Uterus (tissue), 4 donors: ENCODE measurements around the gene CSF3R. TPM values are rescaled to one million over a fixed set of nuclear protein-coding genes. Genes with fewer than 3 reads are reported as not detected.

Experiments used
- DNase-seq, 2 donors: peaks; one replicate each; pipeline ENCODE4 v3.0.0-alpha.2; 2019 to 2020
- H3K27ac ChIP-seq, 2 donors: fragments of 200-600 bp; sonication (generic); 1 replicate in 1 of 2; 2 replicates in 1 of 2; pipeline ENCODE4 v1.5.1; 2016 to 2018
- H3K27me3 ChIP-seq, 2 donors: fragments of 200-600 bp; sonication (generic); one replicate each; pipeline ENCODE4 v1.5.1; 2018 to 2019; ENCODE audit warnings: control low read depth in 1 of 2
- H3K36me3 ChIP-seq, 2 donors: fragments of 200-600 bp; sonication (generic); one replicate each; pipeline ENCODE4 v1.5.1; 2019; ENCODE audit warnings: control low read depth in 1 of 2
- H3K4me1 ChIP-seq, 2 donors: fragments of 200-600 bp; sonication (generic); one replicate each; pipeline ENCODE4 v1.5.1; 2018 to 2019; ENCODE audit warnings: control low read depth in 1 of 2
- H3K4me3 ChIP-seq, 2 donors: fragments of 200-600 bp; sonication (generic); 1 replicate in 1 of 2; 2 replicates in 1 of 2; pipeline ENCODE4 v1.5.1; 2018 to 2019; ENCODE audit warnings: mild to moderate bottlenecking in 1 of 2
- H3K9me3 ChIP-seq, 2 donors: fragments of 200-600 bp; sonication (generic); one replicate each; pipeline ENCODE4 v1.5.1; 2019; ENCODE audit warnings: control low read depth in 1 of 2
- CTCF ChIP-seq, 4 experiments: fragments of 200-600 bp in 2 of 4; fragments of 450-650 bp in 2 of 4; sonication (generic) in 2 of 4; IDR thresholded peaks; one replicate each; pipeline ENCODE4 v1.5.1; 2016 to 2019; ENCODE audit warnings: antibody characterized with exemption in 4 of 4, mild to moderate bottlenecking in 2 of 4, moderate library complexity in 1 of 4
- POLR2A ChIP-seq, 2 donors: fragments of 450-650 bp; IDR thresholded peaks; one replicate each; pipeline ENCODE4 v1.6.1; 2016; ENCODE audit warnings: antibody characterized with exemption in 2 of 2, mild to moderate bottlenecking in 1 of 2, moderate library complexity in 1 of 2
- intact Hi-C: fragments of 100-400 bp; cut with DNase I; formaldehyde crosslinking; loops from one replicate; pipeline ENCODE4 v1.15.1; 2023; ENCODE audit warnings: low total_unique reads
- total RNA-seq, 4 donors: library from RNA; depleted of rRNA in 3 of 4; stranded (reverse); fragments of >200 nt in 3 of 4; gene quantifications; one replicate each; pipeline versions ENCODE4 v1.1.0 to v1.2.4, GENCODE V29; 2014 to 2023
- donor health status: DM: yes; HTN: yes; CAD: no.

Gene CSF3R
- 1 to 10 TPM; 4.9 to 9.7 (median 6.6) TPM for total RNA-seq

GRCh38 chr1:36482724-36483388 is at the start of gene CSF3R:
CSF3R (minus strand) TSS chr1:36482913; CDS start chr1:36479496, 3,417 bp downstream.
- Histone ChIP-seq H3K9me3 (no peaks in the 10 kb centered on the region), H3K4me3 (no peak within 1 kb of the TSS), H3K36me3 (no peaks in the 10 kb centered on the region), H3K4me1 (no peaks in the 10 kb centered on the region), H3K27me3 (no peaks in the 10 kb centered on the region), H3K27ac (no peak within 1 kb of the TSS)
- DNase-seq: no peak
- no peak for TF ChIP-seq POLR2A (IDR thresholded peaks at IDR 0.05)
- no peak for TF ChIP-seq CTCF (IDR thresholded peaks at IDR 0.05)
- intact Hi-C loops: no loop called here

- no peak overlapping the region for H3K27ac ChIP-seq
- TF ChIP-seq POLR2A (IDR thresholded peaks at IDR 0.05) (no peak), CTCF (IDR thresholded peaks at IDR 0.05) (no peak)
- no peaks in the 10 kb centered on the region for H3K4me1 ChIP-seq
- no peaks in the 10 kb centered on the region for H3K9me3 ChIP-seq
- intact Hi-C loops: no loop called here
- H3K27me3 ChIP-seq: no peaks in the 10 kb centered on the region
- H3K4me3 ChIP-seq: no peak overlapping the region
- DNase-seq: no peak
- no peaks in the 10 kb centered on the region for H3K36me3 ChIP-seq
Observed at GRCh38 chr1:36531833-36532232, 49.1 kb upstream of the CSF3R start.

GRCh38 chr1:36530791-36531190 is 48.1 kb upstream of the CSF3R start:
- no peak for TF ChIP-seq CTCF (IDR thresholded peaks at IDR 0.05)
- TF ChIP-seq POLR2A (IDR thresholded peaks at IDR 0.05): no peak
- H3K27me3 ChIP-seq: no peaks in the 10 kb centered on the region
- no peaks in the 10 kb centered on the region for H3K4me1 ChIP-seq
- no peaks in the 10 kb centered on the region for H3K9me3 ChIP-seq
- intact Hi-C loops: no loop called here
- H3K4me3 ChIP-seq: no peak overlapping the region
- no peak overlapping the region for H3K27ac ChIP-seq
- H3K36me3 ChIP-seq: no peaks in the 10 kb centered on the region
- DNase-seq: no peak

- Histone ChIP-seq H3K4me1 (no peaks in the 10 kb centered on the region), H3K4me3 (no peak overlapping the region), H3K9me3 (no peaks in the 10 kb centered on the region), H3K36me3 (no peaks in the 10 kb centered on the region), H3K27ac (no peak overlapping the region), H3K27me3 (no peaks in the 10 kb centered on the region)
- TF ChIP-seq CTCF (IDR thresholded peaks at IDR 0.05) (no peak), POLR2A (IDR thresholded peaks at IDR 0.05) (no peak)
- intact Hi-C loops: no loop called here
- no peak for DNase-seq
Observed at GRCh38 chr1:36530261-36530660, 47.5 kb upstream of the CSF3R start.

GRCh38 chr1:36529769-36530260 is 47.1 kb upstream of the CSF3R start:
- no peak overlapping the region for H3K4me3 ChIP-seq
- no peaks in the 10 kb centered on the region for H3K9me3 ChIP-seq
- H3K4me1 ChIP-seq: no peaks in the 10 kb centered on the region
- no peak for DNase-seq
- no peaks in the 10 kb centered on the region for H3K36me3 ChIP-seq
- H3K27ac ChIP-seq: no peak overlapping the region
- no peaks in the 10 kb centered on the region for H3K27me3 ChIP-seq
- intact Hi-C loops: no loop called here
- no peak for TF ChIP-seq POLR2A (IDR thresholded peaks at IDR 0.05)
- no peak for TF ChIP-seq CTCF (IDR thresholded peaks at IDR 0.05)
